ENCODE measurements around the gene TOGARAM2.

Gene TOGARAM2

GRCh38 chr2:28981016-28981441 is at the start of gene TOGARAM2:
TSS of gene TOGARAM2 (plus strand) at chr2:28981298. CDS start at chr2:28994835, 13,537 bp downstream.
- H3K27ac ChIP-seq (ENCODE audit: low read length): peak within 1 kb of the TSS; percentile 81
- H3K9ac ChIP-seq (ENCODE audit: low read length in 2 of 2): peak within 1 kb of the TSS; percentile 12 to 47
- H3K36me3 ChIP-seq (ENCODE audit: control insufficient read depth in 2 of 2, insufficient read depth in 2 of 2, low read length in 2 of 2): no peaks in the 10 kb centered on the region
- no peaks in the 10 kb centered on the region for H3K27me3 ChIP-seq (ENCODE audit: control insufficient read depth in 1 of 2, insufficient read depth in 2 of 2, low read length in 2 of 2)
- no peaks in the 10 kb centered on the region for H3K9me3 ChIP-seq (ENCODE audit: control insufficient read depth in 2 of 2, low read length in 2 of 2)
- peaks cover 36% of the 10 kb centered on the region for H3K4me1 ChIP-seq (ENCODE audit: control insufficient read depth, insufficient read depth, low read length)
- peak within 1 kb of the TSS in 1 of 2 donors; percentile 59 for H3K4me3 ChIP-seq (ENCODE audit: low read length in 2 of 2)

DNA sequence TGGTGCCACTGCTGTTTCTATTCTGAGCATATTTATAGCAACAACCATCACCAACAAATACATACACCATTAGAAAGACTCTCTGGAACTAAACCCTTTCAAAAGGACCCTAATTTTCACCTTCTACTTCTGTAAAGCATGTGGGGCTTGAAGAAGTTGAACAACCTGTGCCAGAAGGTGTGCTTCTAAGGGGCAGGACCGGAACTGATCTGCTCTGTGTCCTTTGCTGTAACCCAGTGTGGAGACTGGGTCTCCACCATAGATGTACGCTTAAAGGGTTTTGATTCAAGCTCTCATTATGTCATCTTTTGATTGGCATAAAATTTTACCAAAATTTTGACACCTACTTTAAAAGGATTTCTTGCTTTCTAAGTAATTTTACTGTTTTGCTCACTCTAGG is 46.3 kb upstream of the TOGARAM2 start:
- Histone ChIP-seq H3K9me3 (ENCODE audit: control insufficient read depth in 2 of 2, low read length in 2 of 2) (no peaks in the 10 kb centered on the region), H3K9ac (ENCODE audit: low read length in 2 of 2) (no peak overlapping the region), H3K4me1 (ENCODE audit: control insufficient read depth, insufficient read depth, low read length) (no peaks in the 10 kb centered on the region), H3K27ac (ENCODE audit: low read length) (no peak overlapping the region), H3K4me3 (ENCODE audit: low read length in 2 of 2) (no peak overlapping the region), H3K27me3 (ENCODE audit: control insufficient read depth in 1 of 2, insufficient read depth in 2 of 2, low read length in 2 of 2) (no peaks in the 10 kb centered on the region), H3K36me3 (ENCODE audit: control insufficient read depth in 2 of 2, insufficient read depth in 2 of 2, low read length in 2 of 2) (peaks cover 19 to 26% of the 10 kb centered on the region in 2 donors)

GRCh38 chr2:28941008-28941407 is 40.1 kb upstream of the TOGARAM2 start:
- H3K9me3 ChIP-seq (ENCODE audit: control insufficient read depth in 2 of 2, low read length in 2 of 2): no peaks in the 10 kb centered on the region
- H3K27ac ChIP-seq (ENCODE audit: low read length): no peak overlapping the region
- no peak overlapping the region for H3K4me3 ChIP-seq (ENCODE audit: low read length in 2 of 2)
- no peaks in the 10 kb centered on the region for H3K27me3 ChIP-seq (ENCODE audit: control insufficient read depth in 1 of 2, insufficient read depth in 2 of 2, low read length in 2 of 2)
- H3K4me1 ChIP-seq (ENCODE audit: control insufficient read depth, insufficient read depth, low read length): no peaks in the 10 kb centered on the region
- peaks cover 35 to 36% of the 10 kb centered on the region in 2 donors for H3K36me3 ChIP-seq (ENCODE audit: control insufficient read depth in 2 of 2, insufficient read depth in 2 of 2, low read length in 2 of 2)
- H3K9ac ChIP-seq (ENCODE audit: low read length in 2 of 2): no peak overlapping the region

DNA sequence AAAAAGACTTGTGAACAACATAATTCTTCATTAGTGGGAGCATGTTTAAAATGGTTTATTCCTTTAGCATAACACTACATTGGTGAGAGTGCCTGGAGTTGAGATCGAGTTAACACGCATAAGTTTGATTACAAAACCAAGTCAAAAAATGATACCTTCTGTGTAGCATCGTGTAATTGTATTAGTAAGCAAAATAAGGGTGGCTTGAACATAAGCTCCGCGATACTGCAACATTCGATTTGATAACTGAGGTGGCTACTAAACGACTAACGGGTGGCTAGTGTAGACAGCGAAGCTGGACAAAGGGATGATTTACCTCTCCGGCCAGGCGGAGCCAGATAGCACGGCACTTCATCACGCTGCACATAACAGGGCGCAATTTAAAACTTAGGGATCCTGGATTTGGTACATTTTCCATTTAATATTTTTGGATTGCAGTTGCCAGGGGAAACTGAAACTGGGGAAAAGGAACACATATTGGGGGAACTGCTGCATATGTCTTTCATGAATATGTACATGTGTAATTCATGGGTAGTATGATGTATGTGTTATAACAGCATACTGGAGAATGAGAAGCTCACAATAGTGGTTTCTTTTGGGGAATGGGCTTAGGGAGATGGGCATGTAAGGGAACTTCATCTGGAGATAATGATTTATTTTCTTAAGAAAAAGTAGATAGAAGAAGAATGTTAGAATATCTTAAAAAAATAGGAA is 36.4 kb upstream of the TOGARAM2 start:
- no peaks in the 10 kb centered on the region for H3K4me1 ChIP-seq (ENCODE audit: control insufficient read depth, insufficient read depth, low read length)
- no peak overlapping the region for H3K9ac ChIP-seq (ENCODE audit: low read length in 2 of 2)
- peaks cover 0 to 4% of the 10 kb centered on the region in 2 donors for H3K9me3 ChIP-seq (ENCODE audit: control insufficient read depth in 2 of 2, low read length in 2 of 2)
- peaks cover 36 to 46% of the 10 kb centered on the region in 2 donors for H3K36me3 ChIP-seq (ENCODE audit: control insufficient read depth in 2 of 2, insufficient read depth in 2 of 2, low read length in 2 of 2)
- no peaks in the 10 kb centered on the region for H3K27me3 ChIP-seq (ENCODE audit: control insufficient read depth in 1 of 2, insufficient read depth in 2 of 2, low read length in 2 of 2)
- H3K27ac ChIP-seq (ENCODE audit: low read length): no peak overlapping the region
- no peak overlapping the region for H3K4me3 ChIP-seq (ENCODE audit: low read length in 2 of 2)

DNA sequence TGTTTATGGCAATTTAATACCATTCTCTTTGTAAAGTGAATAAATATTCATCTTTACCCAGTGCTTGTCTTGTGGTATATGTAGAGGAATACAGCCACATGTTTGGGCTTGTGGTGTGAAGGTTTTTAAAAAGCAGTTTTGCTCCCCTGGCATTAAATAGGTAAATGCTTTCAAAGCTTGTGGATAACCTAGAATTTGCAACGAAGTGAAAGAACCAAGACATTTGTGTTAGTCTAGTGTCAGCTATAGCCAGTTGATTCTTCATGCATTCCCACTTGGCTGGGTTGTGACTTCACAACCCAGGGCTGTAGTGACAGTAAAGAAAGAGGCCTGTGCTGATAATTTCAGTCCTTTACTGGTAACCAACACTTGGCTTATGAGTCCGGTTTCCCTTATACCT is 32.9 kb upstream of the TOGARAM2 start:
- no peak overlapping the region for H3K9ac ChIP-seq (ENCODE audit: low read length in 2 of 2)
- no peaks in the 10 kb centered on the region for H3K27me3 ChIP-seq (ENCODE audit: control insufficient read depth in 1 of 2, insufficient read depth in 2 of 2, low read length in 2 of 2)
- H3K4me3 ChIP-seq (ENCODE audit: low read length in 2 of 2): no peak overlapping the region
- peaks cover 0 to 4% of the 10 kb centered on the region in 2 donors for H3K9me3 ChIP-seq (ENCODE audit: control insufficient read depth in 2 of 2, low read length in 2 of 2)
- H3K36me3 ChIP-seq (ENCODE audit: control insufficient read depth in 2 of 2, insufficient read depth in 2 of 2, low read length in 2 of 2): peaks cover 23 to 30% of the 10 kb centered on the region in 2 donors
- H3K4me1 ChIP-seq (ENCODE audit: control insufficient read depth, insufficient read depth, low read length): no peaks in the 10 kb centered on the region
- H3K27ac ChIP-seq (ENCODE audit: low read length): no peak overlapping the region

- H3K27ac ChIP-seq (ENCODE audit: low read length): no peak overlapping the region
- H3K4me3 ChIP-seq (ENCODE audit: low read length in 2 of 2): no peak overlapping the region
- H3K36me3 ChIP-seq (ENCODE audit: control insufficient read depth in 2 of 2, insufficient read depth in 2 of 2, low read length in 2 of 2): peaks cover 15 to 22% of the 10 kb centered on the region in 2 donors
- peaks cover 0 to 4% of the 10 kb centered on the region in 2 donors for H3K9me3 ChIP-seq (ENCODE audit: control insufficient read depth in 2 of 2, low read length in 2 of 2)
- no peaks in the 10 kb centered on the region for H3K4me1 ChIP-seq (ENCODE audit: control insufficient read depth, insufficient read depth, low read length)
- no peaks in the 10 kb centered on the region for H3K27me3 ChIP-seq (ENCODE audit: control insufficient read depth in 1 of 2, insufficient read depth in 2 of 2, low read length in 2 of 2)
- no peak overlapping the region for H3K9ac ChIP-seq (ENCODE audit: low read length in 2 of 2)
Measured at GRCh38 chr2:28949190-28949589, 31.9 kb upstream of the TOGARAM2 start.

DNA sequence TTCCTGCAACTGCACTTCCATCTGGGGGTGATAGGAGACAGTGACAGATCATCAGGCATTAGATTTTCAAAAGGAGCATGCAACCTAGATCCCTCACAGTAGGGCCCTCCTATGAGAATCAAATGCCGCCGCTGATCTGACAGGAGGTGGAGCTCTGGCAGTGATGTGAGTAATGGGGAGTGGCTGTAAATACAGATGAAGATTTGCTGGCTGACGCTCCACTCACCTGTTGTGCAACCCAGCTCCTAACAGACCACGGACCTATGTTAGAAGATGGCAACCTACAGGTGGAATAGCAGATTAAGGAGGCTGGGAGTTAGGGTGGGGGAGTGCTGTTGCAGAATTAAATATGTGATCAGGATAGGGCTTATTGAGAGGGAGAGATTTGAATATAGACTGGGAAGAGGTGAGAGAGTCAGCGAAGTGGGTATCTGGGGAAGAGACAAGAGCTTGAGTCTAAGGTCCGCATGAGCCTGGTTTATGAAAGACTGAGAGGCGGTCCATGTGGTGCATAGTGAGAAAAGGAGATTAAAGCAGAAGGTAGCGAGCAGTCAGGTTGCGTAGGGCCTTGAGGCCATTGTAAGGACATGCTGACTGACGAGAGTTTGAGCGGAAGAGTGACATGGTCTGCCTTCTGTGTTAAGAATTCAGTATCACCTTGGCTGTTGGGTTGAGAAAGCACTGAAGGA is 31.3 kb upstream of the TOGARAM2 start:
- H3K27ac ChIP-seq (ENCODE audit: low read length): no peak overlapping the region
- H3K4me3 ChIP-seq (ENCODE audit: low read length in 2 of 2): no peak overlapping the region
- peaks cover 11 to 18% of the 10 kb centered on the region in 2 donors for H3K36me3 ChIP-seq (ENCODE audit: control insufficient read depth in 2 of 2, insufficient read depth in 2 of 2, low read length in 2 of 2)
- no peak overlapping the region for H3K9ac ChIP-seq (ENCODE audit: low read length in 2 of 2)
- H3K4me1 ChIP-seq (ENCODE audit: control insufficient read depth, insufficient read depth, low read length): no peaks in the 10 kb centered on the region
- no peaks in the 10 kb centered on the region for H3K27me3 ChIP-seq (ENCODE audit: control insufficient read depth in 1 of 2, insufficient read depth in 2 of 2, low read length in 2 of 2)
- H3K9me3 ChIP-seq (ENCODE audit: control insufficient read depth in 2 of 2, low read length in 2 of 2): peaks cover 0 to 4% of the 10 kb centered on the region in 2 donors

DNA sequence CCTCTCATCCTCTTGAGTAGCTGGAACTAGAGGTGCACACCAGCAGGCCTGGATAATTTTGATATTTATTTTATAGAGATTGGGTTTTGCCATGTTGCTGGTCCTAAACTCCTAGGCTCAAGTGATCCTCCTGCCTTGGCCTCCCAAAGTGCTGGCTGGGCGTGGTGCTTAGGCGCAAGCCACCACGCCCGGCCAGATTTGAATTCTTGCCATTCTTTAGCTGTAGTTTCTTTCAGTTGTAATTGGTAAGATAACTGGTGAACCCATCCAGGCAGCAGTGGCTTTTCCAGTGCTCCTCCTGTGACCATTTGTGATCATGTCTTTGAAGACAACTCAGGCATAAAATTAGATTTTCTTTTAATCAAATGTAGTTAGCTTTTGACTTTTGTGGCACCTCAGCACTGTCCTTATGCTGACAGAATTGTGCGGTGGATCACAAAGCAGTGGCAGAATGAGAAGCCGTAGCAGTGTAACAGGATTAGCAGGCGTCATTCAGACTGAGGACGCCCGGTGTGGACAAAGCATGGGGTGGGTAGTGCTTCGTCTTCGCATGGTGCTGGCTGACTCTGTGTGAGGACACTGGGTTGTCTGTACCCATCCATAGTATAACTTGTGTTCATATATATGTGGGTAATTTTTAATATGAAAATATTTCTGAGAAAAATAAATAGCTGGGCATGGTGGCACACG is 30.0 kb upstream of the TOGARAM2 start:
- Histone ChIP-seq H3K4me1 (ENCODE audit: control insufficient read depth, insufficient read depth, low read length) (no peaks in the 10 kb centered on the region), H3K4me3 (ENCODE audit: low read length in 2 of 2) (no peak overlapping the region), H3K27me3 (ENCODE audit: control insufficient read depth in 1 of 2, insufficient read depth in 2 of 2, low read length in 2 of 2) (no peaks in the 10 kb centered on the region), H3K36me3 (ENCODE audit: control insufficient read depth in 2 of 2, insufficient read depth in 2 of 2, low read length in 2 of 2) (peaks cover 9 to 17% of the 10 kb centered on the region in 2 donors), H3K9me3 (ENCODE audit: control insufficient read depth in 2 of 2, low read length in 2 of 2) (peaks cover 0 to 4% of the 10 kb centered on the region in 2 donors), H3K9ac (ENCODE audit: low read length in 2 of 2) (no peak overlapping the region), H3K27ac (ENCODE audit: low read length) (no peak overlapping the region)

GRCh38 chr2:28951910-28952835 is 28.9 kb upstream of the TOGARAM2 start:
- Histone ChIP-seq H3K4me1 (ENCODE audit: control insufficient read depth, insufficient read depth, low read length) (peaks cover 3% of the 10 kb centered on the region), H3K36me3 (ENCODE audit: control insufficient read depth in 2 of 2, insufficient read depth in 2 of 2, low read length in 2 of 2) (peaks cover 5 to 9% of the 10 kb centered on the region in 2 donors), H3K9me3 (ENCODE audit: control insufficient read depth in 2 of 2, low read length in 2 of 2) (peaks cover 0 to 4% of the 10 kb centered on the region in 2 donors), H3K9ac (ENCODE audit: low read length in 2 of 2) (no peak overlapping the region), H3K27me3 (ENCODE audit: control insufficient read depth in 1 of 2, insufficient read depth in 2 of 2, low read length in 2 of 2) (no peaks in the 10 kb centered on the region), H3K4me3 (ENCODE audit: low read length in 2 of 2) (no peak overlapping the region), H3K27ac (ENCODE audit: low read length) (no peak overlapping the region)

DNA sequence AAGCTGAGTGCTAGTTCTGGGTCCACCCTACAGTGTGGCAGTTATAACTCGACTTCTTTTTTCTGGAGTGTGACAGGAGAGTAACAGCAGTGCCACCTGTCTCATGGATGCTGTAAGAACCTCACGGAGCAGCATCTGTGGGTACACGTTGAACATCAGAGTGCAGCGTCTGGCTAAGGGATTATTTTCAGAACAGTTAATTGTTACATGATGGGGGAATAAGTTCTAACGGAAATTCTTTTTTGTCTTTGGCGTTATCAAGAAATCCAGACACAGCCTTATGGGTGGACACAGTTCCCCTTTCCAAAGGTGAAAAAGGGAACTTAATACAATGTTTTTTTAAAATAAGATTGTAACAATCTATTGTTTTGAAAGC is 28.3 kb upstream of the TOGARAM2 start:
- Histone ChIP-seq H3K27me3 (ENCODE audit: control insufficient read depth in 1 of 2, insufficient read depth in 2 of 2, low read length in 2 of 2) (no peaks in the 10 kb centered on the region), H3K36me3 (ENCODE audit: control insufficient read depth in 2 of 2, insufficient read depth in 2 of 2, low read length in 2 of 2) (peaks cover 5 to 6% of the 10 kb centered on the region in 2 donors), H3K27ac (ENCODE audit: low read length) (no peak overlapping the region), H3K9me3 (ENCODE audit: control insufficient read depth in 2 of 2, low read length in 2 of 2) (peaks cover 0 to 4% of the 10 kb centered on the region in 2 donors), H3K9ac (ENCODE audit: low read length in 2 of 2) (no peak overlapping the region), H3K4me3 (ENCODE audit: low read length in 2 of 2) (no peak overlapping the region), H3K4me1 (ENCODE audit: control insufficient read depth, insufficient read depth, low read length) (peaks cover 3% of the 10 kb centered on the region)
